ENCODE data around the gene SLC7A5.
A peak's percentile ranks its signal among the peaks of the same experiment; 100 is the strongest.
"Not testable (repeated sequence)": the region's sequence is repeated elsewhere in the genome, so short reads cannot be mapped to it uniquely, and the experiment has no call there.

SLC7A5 gene

GRCh38 chr16:87869879-87870417 lies 641 bp upstream of the SLC7A5 start:
- Histone ChIP-seq H3K27ac (ENCODE audit: low read depth, low read length) (peak overlapping the region; percentile 85; the same call in 1 of the 2 replicates), H3K36me3 (ENCODE audit: control insufficient read depth, insufficient read depth, low read length) (peaks cover 17% of the 10 kb centered on the region; the same call in 1 of the 2 replicates), H3K4me1 (ENCODE audit: control insufficient read depth, insufficient read depth, low read length) (peaks cover 35% of the 10 kb centered on the region), H3K27me3 (ENCODE audit: control insufficient read depth, insufficient read depth, low read length) (peaks cover 35% of the 10 kb centered on the region), H3K9ac (ENCODE audit: low read length) (peak overlapping the region; percentile 74), H3K4me3 (ENCODE audit: low read depth, low read length) (peak overlapping the region; percentile 35)
- H3K9me3 ChIP-seq (ENCODE audit: control insufficient read depth, insufficient read depth, low read depth, low read length): not testable (repeated sequence)

- Histone ChIP-seq H3K36me3 (ENCODE audit: control insufficient read depth, insufficient read depth, low read length) (peaks cover 28% of the 10 kb centered on the region; the same call in 1 of the 2 replicates), H3K9ac (ENCODE audit: low read length) (peak overlapping the region; percentile 96), H3K4me3 (ENCODE audit: low read depth, low read length) (peak overlapping the region; percentile 88), H3K4me1 (ENCODE audit: control insufficient read depth, insufficient read depth, low read length) (peaks cover 32% of the 10 kb centered on the region), H3K27ac (ENCODE audit: low read depth, low read length) (peak overlapping the region; percentile 51; the same call in 1 of the 2 replicates), H3K27me3 (ENCODE audit: control insufficient read depth, insufficient read depth, low read length) (peaks cover 40% of the 10 kb centered on the region)
- H3K9me3 ChIP-seq (ENCODE audit: control insufficient read depth, insufficient read depth, low read depth, low read length): not testable (repeated sequence)
Observed at GRCh38 chr16:87868254-87869029, 865 bp downstream of the SLC7A5 start.

- Histone ChIP-seq H3K9ac (ENCODE audit: low read length) (peak overlapping the region; percentile 38), H3K27me3 (ENCODE audit: control insufficient read depth, insufficient read depth, low read length) (peaks cover 51% of the 10 kb centered on the region), H3K4me1 (ENCODE audit: control insufficient read depth, insufficient read depth, low read length) (peaks cover 32% of the 10 kb centered on the region), H3K4me3 (ENCODE audit: low read depth, low read length) (peak overlapping the region; percentile 42; the same call in 1 of the 2 replicates), H3K36me3 (ENCODE audit: control insufficient read depth, insufficient read depth, low read length) (peaks cover 47% of the 10 kb centered on the region; the same call in 1 of the 2 replicates)
- not testable (repeated sequence) for H3K9me3 ChIP-seq (ENCODE audit: control insufficient read depth, insufficient read depth, low read depth, low read length); H3K27ac ChIP-seq (ENCODE audit: low read depth, low read length)
Observed at GRCh38 chr16:87865902-87866555, 3.3 kb downstream of the SLC7A5 start.

- Histone ChIP-seq H3K9me3 (ENCODE audit: control insufficient read depth, insufficient read depth, low read depth, low read length) (no peaks in the 10 kb centered on the region), H3K27me3 (ENCODE audit: control insufficient read depth, insufficient read depth, low read length) (peaks cover 51% of the 10 kb centered on the region), H3K27ac (ENCODE audit: low read depth, low read length) (no peak overlapping the region), H3K4me3 (ENCODE audit: low read depth, low read length) (peak overlapping the region; percentile 22; the same call in 1 of the 2 replicates), H3K4me1 (ENCODE audit: control insufficient read depth, insufficient read depth, low read length) (peaks cover 27% of the 10 kb centered on the region), H3K36me3 (ENCODE audit: control insufficient read depth, insufficient read depth, low read length) (peaks cover 54% of the 10 kb centered on the region; the same call in 1 of the 2 replicates), H3K9ac (ENCODE audit: low read length) (no peak overlapping the region)
Observed at GRCh38 chr16:87864331-87864989, 4.8 kb downstream of the SLC7A5 start.

GRCh38 chr16:87863327-87863635 lies 6.0 kb downstream of the SLC7A5 start:
- not testable (repeated sequence) for H3K27ac ChIP-seq (ENCODE audit: low read depth, low read length); H3K4me3 ChIP-seq (ENCODE audit: low read depth, low read length); H3K9ac ChIP-seq (ENCODE audit: low read length); H3K9me3 ChIP-seq (ENCODE audit: control insufficient read depth, insufficient read depth, low read depth, low read length)
- Histone ChIP-seq H3K27me3 (ENCODE audit: control insufficient read depth, insufficient read depth, low read length) (peaks cover 45% of the 10 kb centered on the region), H3K36me3 (ENCODE audit: control insufficient read depth, insufficient read depth, low read length) (peaks cover 63% of the 10 kb centered on the region; the same call in 1 of the 2 replicates), H3K4me1 (ENCODE audit: control insufficient read depth, insufficient read depth, low read length) (peaks cover 27% of the 10 kb centered on the region)

GRCh38 chr16:87862597-87863326 lies 6.5 kb downstream of the SLC7A5 start:
- Histone ChIP-seq H3K4me1 (ENCODE audit: control insufficient read depth, insufficient read depth, low read length) (peaks cover 27% of the 10 kb centered on the region), H3K36me3 (ENCODE audit: control insufficient read depth, insufficient read depth, low read length) (peaks cover 67% of the 10 kb centered on the region; the same call in 1 of the 2 replicates), H3K27me3 (ENCODE audit: control insufficient read depth, insufficient read depth, low read length) (peaks cover 41% of the 10 kb centered on the region)
- not testable (repeated sequence) for H3K4me3 ChIP-seq (ENCODE audit: low read depth, low read length); H3K9ac ChIP-seq (ENCODE audit: low read length); H3K9me3 ChIP-seq (ENCODE audit: control insufficient read depth, insufficient read depth, low read depth, low read length); H3K27ac ChIP-seq (ENCODE audit: low read depth, low read length)

GRCh38 chr16:87861300-87862099 lies 7.8 kb downstream of the SLC7A5 start:
- H3K9me3 ChIP-seq (ENCODE audit: control insufficient read depth, insufficient read depth, low read depth, low read length); H3K4me3 ChIP-seq (ENCODE audit: low read depth, low read length); H3K27ac ChIP-seq (ENCODE audit: low read depth, low read length); H3K9ac ChIP-seq (ENCODE audit: low read length): not testable (repeated sequence)
- H3K4me1 ChIP-seq (ENCODE audit: control insufficient read depth, insufficient read depth, low read length): peaks cover 27% of the 10 kb centered on the region
- peaks cover 29% of the 10 kb centered on the region for H3K27me3 ChIP-seq (ENCODE audit: control insufficient read depth, insufficient read depth, low read length)
- peaks cover 61% of the 10 kb centered on the region; the same call in 1 of the 2 replicates for H3K36me3 ChIP-seq (ENCODE audit: control insufficient read depth, insufficient read depth, low read length)

GRCh38 chr16:87860553-87861299 lies 8.6 kb downstream of the SLC7A5 start:
- Histone ChIP-seq H3K4me3 (ENCODE audit: low read depth, low read length) (no peak overlapping the region), H3K4me1 (ENCODE audit: control insufficient read depth, insufficient read depth, low read length) (peaks cover 32% of the 10 kb centered on the region), H3K36me3 (ENCODE audit: control insufficient read depth, insufficient read depth, low read length) (peaks cover 65% of the 10 kb centered on the region; the same call in 1 of the 2 replicates), H3K9ac (ENCODE audit: low read length) (no peak overlapping the region), H3K27ac (ENCODE audit: low read depth, low read length) (no peak overlapping the region), H3K27me3 (ENCODE audit: control insufficient read depth, insufficient read depth, low read length) (peaks cover 22% of the 10 kb centered on the region), H3K9me3 (ENCODE audit: control insufficient read depth, insufficient read depth, low read depth, low read length) (no peaks in the 10 kb centered on the region)

GRCh38 chr16:87858151-87858993 lies 10.9 kb downstream of the SLC7A5 start:
- H3K4me1 ChIP-seq (ENCODE audit: control insufficient read depth, insufficient read depth, low read length): peaks cover 36% of the 10 kb centered on the region
- peaks cover 56% of the 10 kb centered on the region; the same call in 1 of the 2 replicates for H3K36me3 ChIP-seq (ENCODE audit: control insufficient read depth, insufficient read depth, low read length)
- peaks cover 10% of the 10 kb centered on the region for H3K27me3 ChIP-seq (ENCODE audit: control insufficient read depth, insufficient read depth, low read length)
- not testable (repeated sequence) for H3K27ac ChIP-seq (ENCODE audit: low read depth, low read length); H3K9ac ChIP-seq (ENCODE audit: low read length); H3K4me3 ChIP-seq (ENCODE audit: low read depth, low read length); H3K9me3 ChIP-seq (ENCODE audit: control insufficient read depth, insufficient read depth, low read depth, low read length)

Measured in HUES6 (cell line).